ENCODE measurements around the gene CDIPT.

CDIPT gene

GRCh38 chr16:29898804-29899515 lies 35.9 kb upstream of the CDIPT start:
- Histone ChIP-seq H3K4ac (ENCODE audit: low read length) (no peak overlapping the region), H2BK12ac (ENCODE audit: low read length) (no peak overlapping the region), H2BK120ac (ENCODE audit: low read depth, low read length) (no peak overlapping the region), H3K18ac (ENCODE audit: low read length) (no peak overlapping the region), H2AFZ (ENCODE audit: low read length) (peak overlapping the region; percentile 96), H2BK15ac (ENCODE audit: low read length) (no peak overlapping the region), H3K79me1 (ENCODE audit: low read depth, low read length) (no peaks in the 10 kb centered on the region), H3K9ac (ENCODE audit: low read depth, low read length, poor library complexity) (no peak overlapping the region), H3K14ac (ENCODE audit: low read length) (no peak overlapping the region), H3K36me3 (replicated peaks in 1 of 2; ENCODE audit: control insufficient read depth in 2 of 2, insufficient read depth in 2 of 2, low read length in 2 of 2) (no peaks in the 10 kb centered on the region), H2BK5ac (ENCODE audit: low read length) (no peak overlapping the region), H3K27ac (replicated peaks; ENCODE audit: low read length) (no peak overlapping the region), H3K23ac (ENCODE audit: low read depth, low read length, poor library complexity) (peak overlapping the region; percentile 57), H3K4me1 (ENCODE audit: control insufficient read depth in 2 of 2, insufficient read depth in 1 of 2, low read depth in 1 of 2, low read length in 2 of 2) (peaks cover 15 to 18% of the 10 kb centered on the region in 2 donors), H3K4me2 (ENCODE audit: insufficient read depth, low read length, poor library complexity, severe bottlenecking) (peak overlapping the region; percentile 89), H3K9me3 (replicated peaks in 1 of 2; ENCODE audit: control insufficient read depth in 2 of 2, insufficient read depth in 1 of 2, low read depth in 1 of 2, low read length in 2 of 2) (no peaks in the 10 kb centered on the region), H2AK5ac (ENCODE audit: low read depth, low read length) (no peak overlapping the region), H3K4me3 (ENCODE audit: low read length in 2 of 2) (peak overlapping the region; percentile 59 to 84), H3K27me3 (ENCODE audit: control insufficient read depth in 3 of 3, insufficient read depth in 3 of 3, low read depth in 1 of 3, low read length in 3 of 3) (peaks cover 0 to 23% (median 4%) of the 10 kb centered on the region in 3 experiments), H4K91ac (ENCODE audit: low read depth, low read length, poor library complexity) (no peak overlapping the region), H4K8ac (ENCODE audit: low read depth, low read length) (no peak overlapping the region)
- peak; percentile 33 for DNase-seq (ENCODE audit: low spot score)
- no CpG with 5 or more reads among the region's 25 CpGs for WGBS, 2 donors (ENCODE audit: extremely low coverage in 2 of 2, insufficient read length in 2 of 2, insufficient replicate concordance in 1 of 2)

- H3K23ac ChIP-seq (ENCODE audit: low read depth, low read length, poor library complexity) = no peak overlapping the region
- H2AFZ ChIP-seq (ENCODE audit: low read length) = peak overlapping the region; percentile 96
- no peak overlapping the region for H3K14ac ChIP-seq (ENCODE audit: low read length)
- H2BK15ac ChIP-seq (ENCODE audit: low read length) = no peak overlapping the region
- no peak overlapping the region for H3K18ac ChIP-seq (ENCODE audit: low read length)
- H3K27me3 ChIP-seq (ENCODE audit: control insufficient read depth in 3 of 3, insufficient read depth in 3 of 3, low read depth in 1 of 3, low read length in 3 of 3) = peaks cover 0 to 23% (median 4%) of the 10 kb centered on the region in 3 experiments
- H3K27ac ChIP-seq (replicated peaks; ENCODE audit: low read length) = no peak overlapping the region
- H2BK120ac ChIP-seq (ENCODE audit: low read depth, low read length) = no peak overlapping the region
- H3K9me3 ChIP-seq (replicated peaks in 1 of 2; ENCODE audit: control insufficient read depth in 2 of 2, insufficient read depth in 1 of 2, low read depth in 1 of 2, low read length in 2 of 2) = no peaks in the 10 kb centered on the region
- no peaks in the 10 kb centered on the region for H3K36me3 ChIP-seq (replicated peaks in 1 of 2; ENCODE audit: control insufficient read depth in 2 of 2, insufficient read depth in 2 of 2, low read length in 2 of 2)
- no peak for DNase-seq (ENCODE audit: low spot score)
- peak overlapping the region; percentile 4 for H3K9ac ChIP-seq (ENCODE audit: low read depth, low read length, poor library complexity)
- WGBS, 2 donors (ENCODE audit: extremely low coverage in 2 of 2, insufficient read length in 2 of 2, insufficient replicate concordance in 1 of 2) = no CpG with 5 or more reads among the region's 9 CpGs
- H3K4me2 ChIP-seq (ENCODE audit: insufficient read depth, low read length, poor library complexity, severe bottlenecking) = peak overlapping the region; percentile 89
- H3K4me3 ChIP-seq (ENCODE audit: low read length in 2 of 2) = peak overlapping the region; percentile 59 to 84
- no peak overlapping the region for H3K4ac ChIP-seq (ENCODE audit: low read length)
- H3K4me1 ChIP-seq (ENCODE audit: control insufficient read depth in 2 of 2, insufficient read depth in 1 of 2, low read depth in 1 of 2, low read length in 2 of 2) = peaks cover 15 to 18% of the 10 kb centered on the region in 2 donors
- no peaks in the 10 kb centered on the region for H3K79me1 ChIP-seq (ENCODE audit: low read depth, low read length)
- H2BK5ac ChIP-seq (ENCODE audit: low read length) = peak overlapping the region; percentile 53
- H2AK5ac ChIP-seq (ENCODE audit: low read depth, low read length) = no peak overlapping the region
- no peak overlapping the region for H2BK12ac ChIP-seq (ENCODE audit: low read length)
- no peak overlapping the region for H4K91ac ChIP-seq (ENCODE audit: low read depth, low read length, poor library complexity)
- peak overlapping the region; percentile 43 for H4K8ac ChIP-seq (ENCODE audit: low read depth, low read length)
These were observed 35.2 kb upstream of the CDIPT start for GRCh38 chr16:29898135-29898803.

DNA sequence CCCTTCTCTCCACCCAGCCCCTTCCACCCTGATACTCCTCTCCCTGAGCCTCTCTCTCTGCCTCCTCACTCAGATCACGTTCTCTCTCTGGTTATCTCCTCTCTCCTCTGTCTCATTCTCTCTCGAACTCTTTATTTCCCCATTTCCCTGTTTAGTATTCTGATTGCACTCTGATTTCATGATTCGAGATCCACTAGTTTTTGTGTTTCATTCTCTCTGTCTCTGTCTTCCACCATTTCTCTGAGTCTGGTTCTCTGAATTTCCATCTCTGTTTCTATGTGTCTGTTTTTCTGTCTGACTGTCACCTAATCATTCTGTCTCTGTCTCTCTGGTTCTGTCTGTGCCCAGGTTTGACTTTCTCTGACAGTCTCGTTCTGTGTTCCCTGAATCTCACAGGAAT lies 34.3 kb upstream of the CDIPT start:
- no peak overlapping the region for H2AK5ac ChIP-seq (ENCODE audit: low read depth, low read length)
- no peak overlapping the region for H3K23ac ChIP-seq (ENCODE audit: low read depth, low read length, poor library complexity)
- no CpG with 5 or more reads among the region's 4 CpGs for WGBS, 2 donors (ENCODE audit: extremely low coverage in 2 of 2, insufficient read length in 2 of 2, insufficient replicate concordance in 1 of 2)
- H3K79me1 ChIP-seq (ENCODE audit: low read depth, low read length) = no peaks in the 10 kb centered on the region
- no peak overlapping the region for H3K14ac ChIP-seq (ENCODE audit: low read length)
- H3K4ac ChIP-seq (ENCODE audit: low read length) = no peak overlapping the region
- no peaks in the 10 kb centered on the region for H3K36me3 ChIP-seq (replicated peaks in 1 of 2; ENCODE audit: control insufficient read depth in 2 of 2, insufficient read depth in 2 of 2, low read length in 2 of 2)
- H2BK15ac ChIP-seq (ENCODE audit: low read length) = no peak overlapping the region
- H3K4me3 ChIP-seq (ENCODE audit: low read length in 2 of 2) = no peak overlapping the region
- H3K18ac ChIP-seq (ENCODE audit: low read length) = no peak overlapping the region
- H2AFZ ChIP-seq (ENCODE audit: low read length) = no peak overlapping the region
- H2BK120ac ChIP-seq (ENCODE audit: low read depth, low read length) = no peak overlapping the region
- H3K27me3 ChIP-seq (ENCODE audit: control insufficient read depth in 3 of 3, insufficient read depth in 3 of 3, low read depth in 1 of 3, low read length in 3 of 3) = peaks cover 0 to 23% (median 4%) of the 10 kb centered on the region in 3 experiments
- H3K4me2 ChIP-seq (ENCODE audit: insufficient read depth, low read length, poor library complexity, severe bottlenecking) = no peak overlapping the region
- H4K8ac ChIP-seq (ENCODE audit: low read depth, low read length) = no peak overlapping the region
- no peak overlapping the region for H3K27ac ChIP-seq (replicated peaks; ENCODE audit: low read length)
- peaks cover 16 to 18% of the 10 kb centered on the region in 2 donors for H3K4me1 ChIP-seq (ENCODE audit: control insufficient read depth in 2 of 2, insufficient read depth in 1 of 2, low read depth in 1 of 2, low read length in 2 of 2)
- no peak overlapping the region for H3K9ac ChIP-seq (ENCODE audit: low read depth, low read length, poor library complexity)
- no peaks in the 10 kb centered on the region for H3K9me3 ChIP-seq (replicated peaks in 1 of 2; ENCODE audit: control insufficient read depth in 2 of 2, insufficient read depth in 1 of 2, low read depth in 1 of 2, low read length in 2 of 2)
- no peak overlapping the region for H2BK12ac ChIP-seq (ENCODE audit: low read length)
- H4K91ac ChIP-seq (ENCODE audit: low read depth, low read length, poor library complexity) = no peak overlapping the region
- H2BK5ac ChIP-seq (ENCODE audit: low read length) = no peak overlapping the region
- DNase-seq (ENCODE audit: low spot score) = no peak

DNA sequence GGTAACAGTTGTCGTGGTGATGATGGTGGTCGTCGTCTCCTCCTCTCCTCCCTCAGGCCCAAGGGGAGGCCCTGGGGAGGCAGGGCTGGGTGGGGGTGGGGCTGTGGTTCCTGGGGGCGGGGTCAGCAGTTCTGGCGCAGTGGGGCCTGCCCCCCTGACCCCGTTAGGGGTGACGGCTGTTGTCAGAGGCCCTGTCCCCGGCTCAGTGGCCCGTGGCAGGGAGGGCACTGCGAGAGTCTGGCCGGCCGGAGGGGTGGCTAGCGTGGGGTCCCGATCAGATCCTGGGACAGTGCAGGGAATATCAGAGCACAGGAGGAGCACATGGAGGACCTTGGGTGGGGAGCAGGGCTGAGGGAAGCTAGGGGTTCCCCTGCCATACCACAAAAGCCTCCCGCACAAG lies 33.8 kb upstream of the CDIPT start:
- no CpG with 5 or more reads among the region's 15 CpGs for WGBS, 2 donors (ENCODE audit: extremely low coverage in 2 of 2, insufficient read length in 2 of 2, insufficient replicate concordance in 1 of 2)
- DNase-seq (ENCODE audit: low spot score) = no peak
- no peak overlapping the region for H3K14ac ChIP-seq (ENCODE audit: low read length)
- no peak overlapping the region for H3K4ac ChIP-seq (ENCODE audit: low read length)
- H2BK12ac ChIP-seq (ENCODE audit: low read length) = no peak overlapping the region
- no peak overlapping the region for H2BK120ac ChIP-seq (ENCODE audit: low read depth, low read length)
- H2AK5ac ChIP-seq (ENCODE audit: low read depth, low read length) = no peak overlapping the region
- no peak overlapping the region for H3K4me2 ChIP-seq (ENCODE audit: insufficient read depth, low read length, poor library complexity, severe bottlenecking)
- peaks cover 18% of the 10 kb centered on the region in 2 donors for H3K4me1 ChIP-seq (ENCODE audit: control insufficient read depth in 2 of 2, insufficient read depth in 1 of 2, low read depth in 1 of 2, low read length in 2 of 2)
- peaks cover 0 to 21% (median 4%) of the 10 kb centered on the region in 3 experiments for H3K27me3 ChIP-seq (ENCODE audit: control insufficient read depth in 3 of 3, insufficient read depth in 3 of 3, low read depth in 1 of 3, low read length in 3 of 3)
- no peak overlapping the region for H2AFZ ChIP-seq (ENCODE audit: low read length)
- no peak overlapping the region for H3K23ac ChIP-seq (ENCODE audit: low read depth, low read length, poor library complexity)
- H4K91ac ChIP-seq (ENCODE audit: low read depth, low read length, poor library complexity) = no peak overlapping the region
- no peak overlapping the region for H3K9ac ChIP-seq (ENCODE audit: low read depth, low read length, poor library complexity)
- no peak overlapping the region for H4K8ac ChIP-seq (ENCODE audit: low read depth, low read length)
- no peaks in the 10 kb centered on the region for H3K36me3 ChIP-seq (replicated peaks in 1 of 2; ENCODE audit: control insufficient read depth in 2 of 2, insufficient read depth in 2 of 2, low read length in 2 of 2)
- H2BK15ac ChIP-seq (ENCODE audit: low read length) = no peak overlapping the region
- no peaks in the 10 kb centered on the region for H3K79me1 ChIP-seq (ENCODE audit: low read depth, low read length)
- H3K18ac ChIP-seq (ENCODE audit: low read length) = no peak overlapping the region
- no peak overlapping the region for H3K4me3 ChIP-seq (ENCODE audit: low read length in 2 of 2)
- no peak overlapping the region for H3K27ac ChIP-seq (replicated peaks; ENCODE audit: low read length)
- H2BK5ac ChIP-seq (ENCODE audit: low read length) = no peak overlapping the region
- no peaks in the 10 kb centered on the region for H3K9me3 ChIP-seq (replicated peaks in 1 of 2; ENCODE audit: control insufficient read depth in 2 of 2, insufficient read depth in 1 of 2, low read depth in 1 of 2, low read length in 2 of 2)

Data from neuronal stem cell (in vitro differentiated cells).